ENCODE measurements around the gene F8A2. TPM values are rescaled to one million over a fixed set of nuclear protein-coding genes. Genes with fewer than 3 reads are reported as not detected.
"Not testable (repeated sequence)": the region's sequence is repeated elsewhere in the genome, so short reads cannot be mapped to it uniquely, and the experiment has no call there.

F8A2 gene
- total RNA-seq (2021) (13.5 TPM in 1 of 2 replicates, not detected in the other), Bru-seq, nascent RNA (not detected), BruChase-seq, experiment 1, labeled RNA remaining after a 2-hour chase (not detected), BruChase-seq, experiment 2, labeled RNA remaining after a 6-hour chase (percentile 16 among the genes with signal in this experiment)
- long read RNA-seq, transcript F8A2-201 (1 exons, 1,116 nt): major isoform, 69 of 70 reads
- long read RNA-seq, partial matches to known transcripts: 0 of 70 reads
- long read RNA-seq, other reads (novel, unspliced or antisense): 1 of 70 reads

DNA sequence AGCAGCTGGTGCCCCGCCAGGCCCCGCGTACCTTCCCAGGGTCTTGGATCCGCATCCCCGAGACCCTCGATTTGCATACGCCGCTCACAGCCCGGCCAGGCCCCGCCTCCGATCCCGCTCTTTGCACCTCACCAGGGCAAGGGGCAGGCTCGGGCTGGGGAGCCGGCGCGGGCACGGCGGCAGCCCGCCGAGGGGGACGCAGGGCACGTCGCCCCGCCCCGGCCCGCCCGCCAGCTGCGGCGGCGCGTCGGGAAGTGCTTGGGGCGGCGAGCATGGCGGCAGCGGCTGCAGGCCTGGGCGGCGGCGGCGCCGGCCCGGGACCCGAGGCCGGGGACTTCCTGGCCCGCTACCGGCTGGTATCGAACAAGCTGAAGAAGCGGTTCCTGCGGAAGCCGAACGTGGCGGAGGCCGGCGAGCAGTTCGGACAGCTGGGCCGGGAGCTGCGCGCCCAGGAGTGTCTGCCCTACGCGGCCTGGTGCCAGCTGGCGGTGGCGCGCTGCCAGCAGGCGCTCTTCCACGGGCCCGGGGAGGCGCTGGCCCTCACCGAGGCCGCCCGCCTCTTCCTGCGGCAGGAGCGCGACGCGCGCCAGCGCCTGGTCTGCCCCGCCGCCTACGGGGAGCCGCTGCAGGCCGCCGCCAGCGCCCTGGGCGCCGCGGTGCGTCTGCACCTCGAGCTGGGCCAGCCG lies at the start of gene F8A2:
TSS of gene F8A2 (plus strand) at position 253 of the 686 bp plus-strand sequence. CDS start at position 273, 20 bp downstream.
- H3K4me2 ChIP-seq; H2AFZ ChIP-seq; BruUV-seq (replicated peaks); H3F3A ChIP-seq (ENCODE audit: insufficient read depth, low read depth); H4K20me1 ChIP-seq (ENCODE audit: insufficient read depth); H3K79me2 ChIP-seq (ENCODE audit: low read depth); H3K9me3 ChIP-seq (ENCODE audit: insufficient read depth, low read depth); CTCF ChIA-PET; DNase-seq; H3K4me3 ChIP-seq; H3K27ac ChIP-seq; H3K4me1 ChIP-seq (replicated peaks; ENCODE audit: insufficient read depth); H3K36me3 ChIP-seq (ENCODE audit: low read depth); H3K27me3 ChIP-seq (ENCODE audit: insufficient read depth, low read depth); H3K9me2 ChIP-seq (ENCODE audit: insufficient read depth); intact Hi-C loops (cut with micrococcal nuclease; ENCODE audit: unreplicated experiment); POLR2A ChIA-PET (ENCODE audit: unreplicated experiment): not testable (repeated sequence)

- Histone ChIP-seq H3K4me3 (no peak overlapping the region), H3K4me1 (replicated peaks; ENCODE audit: insufficient read depth) (no peaks in the 10 kb centered on the region), H3K36me3 (ENCODE audit: low read depth) (no peaks in the 10 kb centered on the region), H2AFZ (no peak overlapping the region), H3K9me3 (ENCODE audit: insufficient read depth, low read depth) (no peaks in the 10 kb centered on the region), H3K79me2 (ENCODE audit: low read depth) (no peaks in the 10 kb centered on the region), H3K9me2 (ENCODE audit: insufficient read depth) (no peaks in the 10 kb centered on the region), H3K27ac (no peak overlapping the region), H3K4me2 (no peak overlapping the region), H3K27me3 (ENCODE audit: insufficient read depth, low read depth) (no peaks in the 10 kb centered on the region), H3F3A (ENCODE audit: insufficient read depth, low read depth) (no peaks in the 10 kb centered on the region), H4K20me1 (ENCODE audit: insufficient read depth) (no peaks in the 10 kb centered on the region)
- intact Hi-C loops (cut with micrococcal nuclease; ENCODE audit: unreplicated experiment): no loop called here
- CTCF ChIA-PET: no interaction called here
- TF ChIP-seq EZH2 (IDR thresholded peaks at IDR 0.05; ENCODE audit: low read depth): no peak
- TF ChIP-seq, protein P1, sequence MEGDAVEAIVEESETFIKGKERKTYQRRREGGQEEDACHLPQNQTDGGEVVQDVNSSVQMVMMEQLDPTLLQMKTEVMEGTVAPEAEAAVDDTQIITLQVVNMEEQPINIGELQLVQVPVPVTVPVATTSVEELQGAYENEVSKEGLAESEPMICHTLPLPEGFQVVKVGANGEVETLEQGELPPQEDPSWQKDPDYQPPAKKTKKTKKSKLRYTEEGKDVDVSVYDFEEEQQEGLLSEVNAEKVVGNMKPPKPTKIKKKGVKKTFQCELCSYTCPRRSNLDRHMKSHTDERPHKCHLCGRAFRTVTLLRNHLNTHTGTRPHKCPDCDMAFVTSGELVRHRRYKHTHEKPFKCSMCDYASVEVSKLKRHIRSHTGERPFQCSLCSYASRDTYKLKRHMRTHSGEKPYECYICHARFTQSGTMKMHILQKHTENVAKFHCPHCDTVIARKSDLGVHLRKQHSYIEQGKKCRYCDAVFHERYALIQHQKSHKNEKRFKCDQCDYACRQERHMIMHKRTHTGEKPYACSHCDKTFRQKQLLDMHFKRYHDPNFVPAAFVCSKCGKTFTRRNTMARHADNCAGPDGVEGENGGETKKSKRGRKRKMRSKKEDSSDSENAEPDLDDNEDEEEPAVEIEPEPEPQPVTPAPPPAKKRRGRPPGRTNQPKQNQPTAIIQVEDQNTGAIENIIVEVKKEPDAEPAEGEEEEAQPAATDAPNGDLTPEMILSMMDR (conservative IDR thresholded peaks at IDR 0.05): no peak
- no peak for DNase-seq
- BruUV-seq (replicated peaks): no TSS peak
- POLR2A ChIA-PET (ENCODE audit: unreplicated experiment): no interaction called here
These were observed 48.3 kb upstream of the F8A2 start for GRCh38 chrX:155333544-155334100.

DNA sequence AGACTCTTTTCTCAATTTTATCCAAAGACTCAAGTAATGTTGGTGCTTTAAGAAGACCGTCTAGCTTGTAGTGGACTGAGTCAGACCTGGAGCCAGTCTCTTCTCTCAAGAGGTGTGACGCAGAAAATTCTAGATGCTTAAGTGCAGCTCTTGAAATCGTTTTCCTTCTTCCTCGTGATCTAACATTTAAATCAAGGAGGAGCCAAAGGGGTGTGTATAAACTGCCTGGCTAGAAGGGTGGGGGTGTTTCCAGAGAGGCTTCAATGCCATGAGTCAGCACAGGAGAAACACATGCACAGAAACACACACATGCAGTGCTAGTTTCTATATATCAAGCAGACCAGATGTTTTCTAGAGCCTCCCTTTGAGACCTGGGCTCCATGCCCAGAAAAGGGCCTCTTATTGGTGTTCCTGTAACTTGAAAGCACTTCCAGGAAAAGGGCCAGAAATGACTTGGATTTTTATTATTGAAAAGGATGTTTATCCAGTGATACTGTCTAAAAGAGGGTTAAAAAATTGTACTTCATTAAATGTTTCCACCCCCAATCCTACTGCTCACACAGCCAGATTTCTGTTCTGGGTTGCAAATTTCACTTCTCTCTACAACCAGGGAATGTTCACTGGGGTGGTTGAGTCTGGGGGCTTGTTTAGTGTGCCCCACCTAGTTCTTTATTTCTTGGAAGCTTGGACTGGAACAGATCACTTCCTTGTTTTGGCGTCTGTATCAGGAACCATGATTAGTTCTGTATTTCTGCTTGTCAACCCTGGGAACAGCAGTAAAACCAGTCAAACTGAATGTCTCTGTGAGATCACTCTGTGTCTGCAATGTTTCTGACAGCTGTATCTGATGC lies 47.2 kb upstream of the F8A2 start, which contains the start of gene CLIC2:
TSS of gene CLIC2 (minus strand) at position 129 of the 851 bp plus-strand sequence. CDS start 187 bp downstream, outside the sequence.
- no peaks in the 10 kb centered on the region for H3K27me3 ChIP-seq (ENCODE audit: insufficient read depth, low read depth)
- BruUV-seq (replicated peaks): no TSS peak
- no peaks in the 10 kb centered on the region for H4K20me1 ChIP-seq (ENCODE audit: insufficient read depth)
- H3K9me3 ChIP-seq (ENCODE audit: insufficient read depth, low read depth): no peaks in the 10 kb centered on the region
- no peaks in the 10 kb centered on the region for H3K79me2 ChIP-seq (ENCODE audit: low read depth)
- no peaks in the 10 kb centered on the region for H3K9me2 ChIP-seq (ENCODE audit: insufficient read depth)
- no peaks in the 10 kb centered on the region for H3F3A ChIP-seq (ENCODE audit: insufficient read depth, low read depth)
- no peaks in the 10 kb centered on the region for H3K4me1 ChIP-seq (replicated peaks; ENCODE audit: insufficient read depth)
- H2AFZ ChIP-seq: no peak within 1 kb of the TSS
- TF ChIP-seq, protein P1 (conservative IDR thresholded peaks at IDR 0.05): no peak
- TF ChIP-seq EZH2 (IDR thresholded peaks at IDR 0.05; ENCODE audit: low read depth): no peak
- no peak within 1 kb of the TSS for H3K4me3 ChIP-seq
- ChIA-PET CTCF (no interaction called here), POLR2A (ENCODE audit: unreplicated experiment) (no interaction called here)
- no peak within 1 kb of the TSS for H3K4me2 ChIP-seq
- H3K36me3 ChIP-seq (ENCODE audit: low read depth): no peaks in the 10 kb centered on the region
- H3K27ac ChIP-seq: no peak within 1 kb of the TSS
- no peak for DNase-seq
- intact Hi-C loops (cut with micrococcal nuclease; ENCODE audit: unreplicated experiment): no loop called here

DNA sequence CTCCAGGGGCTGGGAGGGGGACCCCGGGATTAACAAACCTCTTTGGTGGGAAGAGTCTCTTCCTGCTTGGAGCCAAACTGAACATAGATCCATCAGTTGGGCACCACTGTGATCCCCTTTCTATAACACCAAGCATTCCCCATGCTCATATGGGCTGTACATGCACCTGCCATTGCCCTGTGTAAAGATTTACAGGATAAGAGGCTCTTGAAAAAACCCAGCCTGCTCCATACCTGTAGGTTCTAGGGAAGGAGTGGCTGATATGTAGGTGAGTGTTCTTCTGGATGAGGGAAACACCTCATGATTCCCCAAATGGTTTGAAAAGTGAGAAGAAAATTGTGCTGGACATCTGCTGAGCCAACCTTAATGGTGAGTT lies 46.6 kb upstream of the F8A2 start:
- CTCF ChIA-PET; H3K27me3 ChIP-seq (ENCODE audit: insufficient read depth, low read depth); DNase-seq: not testable (repeated sequence)

DNA sequence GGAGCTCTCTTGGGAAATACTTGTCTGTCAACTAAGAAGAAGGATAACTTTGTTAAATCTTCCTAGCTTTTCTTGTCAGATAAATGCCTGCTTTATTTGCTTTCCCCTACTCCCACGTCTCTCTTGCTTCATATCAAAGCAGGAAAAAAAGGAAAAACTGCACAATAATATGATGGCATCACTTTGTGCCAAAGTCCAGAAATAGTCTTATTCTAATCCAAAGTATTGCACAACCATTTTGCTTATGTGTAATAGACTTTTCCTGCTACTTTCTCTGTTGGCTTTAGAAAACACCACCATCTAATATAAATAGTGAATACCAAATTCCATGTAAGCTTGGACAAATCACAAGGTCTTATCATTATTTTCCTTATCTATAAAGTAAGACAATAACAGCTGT lies 36.2 kb upstream of the F8A2 start:
- H3K9me2 ChIP-seq (ENCODE audit: insufficient read depth); BruUV-seq (replicated peaks); H3K4me3 ChIP-seq; H3K27me3 ChIP-seq (ENCODE audit: insufficient read depth, low read depth); H3K4me2 ChIP-seq; H2AFZ ChIP-seq; H3F3A ChIP-seq (ENCODE audit: insufficient read depth, low read depth); intact Hi-C loops (cut with micrococcal nuclease; ENCODE audit: unreplicated experiment); POLR2A ChIA-PET (ENCODE audit: unreplicated experiment); H3K79me2 ChIP-seq (ENCODE audit: low read depth); H3K4me1 ChIP-seq (replicated peaks; ENCODE audit: insufficient read depth); H3K9me3 ChIP-seq (ENCODE audit: insufficient read depth, low read depth); CTCF ChIA-PET; H4K20me1 ChIP-seq (ENCODE audit: insufficient read depth); H3K27ac ChIP-seq; DNase-seq; H3K36me3 ChIP-seq (ENCODE audit: low read depth): not testable (repeated sequence)

More for the DNA sequence above, 46.6 kb upstream of the F8A2 start:
- intact Hi-C loops (cut with micrococcal nuclease; ENCODE audit: unreplicated experiment); H3K4me2 ChIP-seq; H3K9me3 ChIP-seq (ENCODE audit: insufficient read depth, low read depth); H3K4me3 ChIP-seq; POLR2A ChIA-PET (ENCODE audit: unreplicated experiment); BruUV-seq (replicated peaks); H3K9me2 ChIP-seq (ENCODE audit: insufficient read depth); H3K36me3 ChIP-seq (ENCODE audit: low read depth); H4K20me1 ChIP-seq (ENCODE audit: insufficient read depth); H3K79me2 ChIP-seq (ENCODE audit: low read depth); H2AFZ ChIP-seq; H3K4me1 ChIP-seq (replicated peaks; ENCODE audit: insufficient read depth); H3F3A ChIP-seq (ENCODE audit: insufficient read depth, low read depth); H3K27ac ChIP-seq: not testable (repeated sequence)
